CD4-positive, alpha-beta T cell (primary cell): ENCODE data around the gene S100A4. TPM values are rescaled to one million over a fixed set of nuclear protein-coding genes. Genes with fewer than 3 reads are reported as not detected.

Experiments
- ATAC-seq: fragments of 200-7000 bp; cut with Tn5 transposase; one replicate; pipeline ENCODE4 v1.10.0; 2022; ENCODE audit warnings: mild to moderate bottlenecking; ENCODE audit not compliant: poor library complexity
- CTCF ChIA-PET: fragments of 350-600 bp; sonication (Branson Sonifier 250); formaldehyde crosslinking; loops from one replicate; lab custom pipeline; 2021; ENCODE audit warnings: antibody characterized with exemption, inconsistent platforms; lab: Charles Lee
- POLR2A ChIA-PET: fragments of 350-600 bp; sonication (Branson Sonifier 250); formaldehyde crosslinking; loops from one replicate; lab custom pipeline; 2021; ENCODE audit warnings: antibody characterized with exemption, inconsistent platforms; lab: Charles Lee
- DNase-seq, 14 experiments: peaks; one replicate each; pipeline ENCODE4 v3.0.0-alpha.2; 2013 to 2020; ENCODE audit warnings: mixed read lengths in 2 of 14
- H3K27ac ChIP-seq, 2 donors: one replicate each; pipeline versions ENCODE4 v1.5.1 to v1.7.0; 2013; ENCODE audit warnings: low read length in 2 of 2, low read depth in 1 of 2, mild to moderate bottlenecking in 1 of 2
- H3K27me3 ChIP-seq, 2 experiments: 1 replicate in 1 of 2; 2 replicates in 1 of 2; pipeline versions ENCODE4 v1.6.1 to v1.7.0; 2013; ENCODE audit warnings: low read length in 2 of 2, control low read depth in 1 of 2, mild to moderate bottlenecking in 1 of 2, moderate library complexity in 1 of 2; ENCODE audit not compliant: insufficient read depth in 2 of 2, control insufficient read depth in 1 of 2
- H3K36me3 ChIP-seq: one replicate; pipeline ENCODE4 v1.6.1; 2013; ENCODE audit warnings: low read length, control low read depth; ENCODE audit not compliant: insufficient read depth
- H3K4me1 ChIP-seq: one replicate; pipeline ENCODE4 v1.6.1; 2013; ENCODE audit warnings: low read length, control low read depth; ENCODE audit not compliant: insufficient read depth
- H3K4me3 ChIP-seq: one replicate; pipeline ENCODE4 v1.5.1; 2013; ENCODE audit warnings: mild to moderate bottlenecking, low read length, moderate library complexity
- H3K9me3 ChIP-seq, 2 experiments: 1 replicate in 1 of 2; 2 replicates in 1 of 2; pipeline versions ENCODE4 v1.6.1 to v1.7.0; 2013; ENCODE audit warnings: low read length in 2 of 2, mild to moderate bottlenecking in 2 of 2, control low read depth in 1 of 2, moderate library complexity in 1 of 2; ENCODE audit not compliant: control insufficient read depth in 1 of 2, insufficient read depth in 1 of 2
- H3K27ac Mint-ChIP-seq: one replicate; pipeline ENCODE4 v1.8.0; 2020; ENCODE audit warnings: mixed read lengths
- H3K27me3 Mint-ChIP-seq: one replicate; pipeline ENCODE4 v1.8.0; 2021; ENCODE audit warnings: mixed read lengths
- H3K36me3 Mint-ChIP-seq: one replicate; pipeline ENCODE4 v1.8.0; 2021; ENCODE audit warnings: low read depth, mixed read lengths
- H3K4me1 Mint-ChIP-seq: one replicate; pipeline ENCODE4 v1.8.0; 2021; ENCODE audit warnings: low read depth, mixed read lengths
- H3K4me3 Mint-ChIP-seq: one replicate; pipeline ENCODE4 v1.8.0; 2020; ENCODE audit warnings: mild to moderate bottlenecking, mixed read lengths
- H3K9me3 Mint-ChIP-seq: one replicate; pipeline ENCODE4 v1.8.0; 2020; ENCODE audit warnings: mixed read lengths
- CTCF ChIP-seq: fragments of 200-600 bp; IDR thresholded peaks from one replicate; pipeline ENCODE4 v1.8.0; 2022; ENCODE audit warnings: antibody characterized with exemption, mild to moderate bottlenecking
- intact Hi-C, 2 experiments: fragments of 100-400 bp; cut with DNase I in 1 of 2; cut with micrococcal nuclease in 1 of 2; formaldehyde crosslinking; loops; one replicate each; pipeline versions ENCODE4 v1.15.1 to v1.9.0; 2023 to 2025; cut with DNase I, micrococcal nuclease
- total RNA-seq, 174 experiments: library from RNA in 2 of 174; stranded (reverse) in 2 of 174; gene quantifications; one replicate each; pipeline ENCODE4 v1.2.3 and lab custom pipeline; 2021 to 2026

The S100A4 gene
- total RNA-seq, 2 experiments from 2014 or later: 297 to 299 TPM

GRCh38 chr1:153515504-153516394 is 29.9 kb downstream of the S100A4 start:
- no peak overlapping the region for H3K27ac Mint-ChIP-seq
- no peaks in the 10 kb centered on the region for H3K36me3 Mint-ChIP-seq
- peaks cover 18% of the 10 kb centered on the region for H3K4me1 ChIP-seq
- DNase-seq (peak in 1 of 14 experiments; percentile 9), ATAC-seq (no peak)
- H3K4me3 ChIP-seq: no peak overlapping the region
- peaks cover 7% of the 10 kb centered on the region for H3K4me1 Mint-ChIP-seq
- no peaks in the 10 kb centered on the region for H3K36me3 ChIP-seq
- ChIA-PET POLR2A (interaction anchor here (1.6 kb wide), 1 partner anchor 16 kb away, joined by 4 read pairs; no protein-coding TSS in a partner anchor), CTCF (no interaction called here)
- no peak overlapping the region for H3K27ac ChIP-seq
- intact Hi-C loops: no loop called here
- H3K4me3 Mint-ChIP-seq: no peak overlapping the region
- no peaks in the 10 kb centered on the region for H3K27me3 Mint-ChIP-seq
- TF ChIP-seq CTCF: no peak
- H3K9me3 Mint-ChIP-seq: no peaks in the 10 kb centered on the region
- H3K27me3 ChIP-seq: no peaks in the 10 kb centered on the region
- H3K9me3 ChIP-seq: no peaks in the 10 kb centered on the region

- H3K4me3 ChIP-seq: no peak overlapping the region
- peaks cover 21% of the 10 kb centered on the region for H3K4me1 ChIP-seq
- H3K27me3 ChIP-seq: no peaks in the 10 kb centered on the region
- Mint-ChIP-seq H3K4me1 (peaks cover 8% of the 10 kb centered on the region), H3K4me3 (no peak overlapping the region), H3K36me3 (no peaks in the 10 kb centered on the region), H3K27ac (no peak overlapping the region), H3K27me3 (no peaks in the 10 kb centered on the region), H3K9me3 (no peaks in the 10 kb centered on the region)
- intact Hi-C loops: loop anchor here in 1 of 2 experiments (1.0 kb wide), 1 partner anchor 59 kb away; no protein-coding TSS in a partner anchor
- TF ChIP-seq CTCF: no peak
- H3K9me3 ChIP-seq: no peaks in the 10 kb centered on the region
- no peaks in the 10 kb centered on the region for H3K36me3 ChIP-seq
- CTCF ChIA-PET: interaction anchor here (6.6 kb wide), 1 partner anchor 55 kb away, joined by 36 read pairs; no protein-coding TSS in a partner anchor
- ATAC-seq (no peak), DNase-seq (peak in 1 of 14 experiments; percentile 4)
- no peak overlapping the region for H3K27ac ChIP-seq
- POLR2A ChIA-PET: no interaction called here
Measured at GRCh38 chr1:153513666-153514065, 31.9 kb downstream of the S100A4 start.

GRCh38 chr1:153513023-153513422 is 32.6 kb downstream of the S100A4 start:
- no peak overlapping the region for H3K27ac ChIP-seq
- DNase-seq (peak in 1 of 14 experiments; percentile 1), ATAC-seq (no peak)
- no peaks in the 10 kb centered on the region for H3K36me3 Mint-ChIP-seq
- ChIA-PET CTCF (interaction anchor here (6.6 kb wide), 1 partner anchor 56 kb away, joined by 36 read pairs; no protein-coding TSS in a partner anchor), POLR2A (no interaction called here)
- H3K9me3 ChIP-seq: no peaks in the 10 kb centered on the region
- no peak overlapping the region for H3K27ac Mint-ChIP-seq
- H3K4me1 Mint-ChIP-seq: peaks cover 8% of the 10 kb centered on the region
- no peaks in the 10 kb centered on the region for H3K27me3 ChIP-seq
- H3K4me3 ChIP-seq: no peak overlapping the region
- no peaks in the 10 kb centered on the region for H3K9me3 Mint-ChIP-seq
- H3K4me3 Mint-ChIP-seq: no peak overlapping the region
- H3K27me3 Mint-ChIP-seq: no peaks in the 10 kb centered on the region
- no peak for TF ChIP-seq CTCF
- H3K36me3 ChIP-seq: no peaks in the 10 kb centered on the region
- intact Hi-C loops: no loop called here
- H3K4me1 ChIP-seq: peaks cover 21% of the 10 kb centered on the region
